Smooth muscle cell (in vitro differentiated cells): ENCODE data around the gene GDPD4. TPM values are rescaled to one million over a fixed set of nuclear protein-coding genes. Genes with fewer than 3 reads are reported as not detected.

Experiments used
- DNase-seq: peaks from one replicate; lab custom pipeline; 2025; ENCODE audit not compliant: unreplicated experiment; lab: John Stamatoyannopoulos, UW
- H2AFZ ChIP-seq: fragments of 200-600 bp; sonication (generic); 2 replicates; pipeline ENCODE4 v1.6.0; 2016; ENCODE audit warnings: antibody characterized with exemption, low read depth, mild to moderate bottlenecking
- H3F3A ChIP-seq: fragments of 200-600 bp; sonication (generic); 2 replicates; pipeline ENCODE4 v1.6.0; 2017; ENCODE audit warnings: antibody characterized with exemption, low read depth
- H3K27ac ChIP-seq: fragments of 200-600 bp; sonication (generic); 2 replicates; pipeline ENCODE4 v1.5.1; 2016; ENCODE audit warnings: low read depth, mild to moderate bottlenecking
- H3K27me3 ChIP-seq: fragments of 200-600 bp; sonication (generic); 2 replicates; pipeline ENCODE4 v1.6.1; 2016; ENCODE audit warnings: low read depth, mild to moderate bottlenecking
- H3K36me3 ChIP-seq: fragments of 200-600 bp; sonication (generic); 2 replicates; pipeline ENCODE4 v1.5.1; 2016; ENCODE audit warnings: low read depth
- H3K4me1 ChIP-seq: fragments of 200-600 bp; sonication (generic); 2 replicates; pipeline ENCODE4 v1.5.1; 2016; ENCODE audit warnings: low read depth
- H3K4me2 ChIP-seq: fragments of 200-600 bp; sonication (generic); 2 replicates; pipeline ENCODE4 v1.6.0; 2016; ENCODE audit warnings: mild to moderate bottlenecking
- H3K4me3 ChIP-seq: fragments of 200-600 bp; sonication (generic); 2 replicates; pipeline ENCODE4 v1.5.1; 2016; ENCODE audit warnings: mild to moderate bottlenecking
- H3K79me2 ChIP-seq: fragments of 200-600 bp; sonication (generic); 2 replicates; pipeline ENCODE4 v1.6.0; 2016; ENCODE audit warnings: low read depth, mild to moderate bottlenecking
- H3K9ac ChIP-seq: fragments of 200-600 bp; sonication (generic); 2 replicates; pipeline ENCODE4 v1.6.0; 2016; ENCODE audit warnings: low read depth
- H3K9me3 ChIP-seq: fragments of 200-600 bp; sonication (generic); replicated peaks from 2 replicates; pipeline ENCODE4 v1.5.1; 2016; ENCODE audit warnings: low read depth
- H4K20me1 ChIP-seq: fragments of 200-600 bp; sonication (generic); 2 replicates; pipeline ENCODE4 v1.6.0; 2016; ENCODE audit warnings: low read depth
- WGBS: methylation state at CpG from one replicate; pipeline ENCODE4 v1.1.7; 2016; ENCODE audit warnings: low lambda C conversion rate; 5-methylcytosine and 5-hydroxymethylcytosine counted together
- polyA plus RNA-seq: library from polyadenylated mRNA; unstranded; fragments of >200 nt; fragmentation: Nextera tagmentation; extraction: Ambion mirVana; gene quantifications from 2 replicates; pipeline ENCODE4 v1.2.1, GENCODE V29; 2016
- total RNA-seq: library from RNA; depleted of rRNA; stranded (reverse); fragments of >200 nt; gene quantifications from 2 replicates; pipeline ENCODE4 v1.2.3, GENCODE V29; 2014
- TF ChIP-seq, protein P1 (sequence below): fragments of 200-600 bp; sonication (generic); IDR thresholded peaks from 2 replicates; pipeline ENCODE4 v1.5.1; 2017; ENCODE audit warnings: borderline replicate concordance, mild to moderate bottlenecking, antibody characterized with exemption; ENCODE audit not compliant: insufficient read depth, poor library complexity, severe bottlenecking

GDPD4 gene
- total and polyA plus RNA-seq, 2 experiments from 2014 or later = not detected

DNA sequence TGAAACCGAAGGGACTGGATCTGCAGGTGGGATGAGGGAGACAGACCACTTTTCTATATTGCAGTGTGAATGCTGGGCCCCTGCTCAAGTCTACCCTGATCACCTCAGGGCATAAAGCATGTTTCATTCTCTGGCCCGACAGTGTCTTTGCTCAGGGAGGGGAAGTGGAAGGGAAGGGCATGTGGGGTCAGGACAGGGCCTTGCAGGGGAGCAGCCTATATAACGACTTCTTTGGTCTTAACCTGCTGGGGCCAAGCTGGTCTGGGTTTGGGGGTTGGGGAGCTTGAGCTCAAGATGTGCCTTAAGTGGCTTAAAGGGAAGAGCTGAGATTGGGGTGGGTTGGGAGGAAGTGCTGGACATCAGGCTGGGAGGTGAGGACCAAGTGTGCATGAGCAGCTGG lies 86.4 kb downstream of the GDPD4 start:
- no peaks in the 10 kb centered on the region for H3K36me3 ChIP-seq
- H3K79me2 ChIP-seq = no peaks in the 10 kb centered on the region
- TF ChIP-seq, protein P1, sequence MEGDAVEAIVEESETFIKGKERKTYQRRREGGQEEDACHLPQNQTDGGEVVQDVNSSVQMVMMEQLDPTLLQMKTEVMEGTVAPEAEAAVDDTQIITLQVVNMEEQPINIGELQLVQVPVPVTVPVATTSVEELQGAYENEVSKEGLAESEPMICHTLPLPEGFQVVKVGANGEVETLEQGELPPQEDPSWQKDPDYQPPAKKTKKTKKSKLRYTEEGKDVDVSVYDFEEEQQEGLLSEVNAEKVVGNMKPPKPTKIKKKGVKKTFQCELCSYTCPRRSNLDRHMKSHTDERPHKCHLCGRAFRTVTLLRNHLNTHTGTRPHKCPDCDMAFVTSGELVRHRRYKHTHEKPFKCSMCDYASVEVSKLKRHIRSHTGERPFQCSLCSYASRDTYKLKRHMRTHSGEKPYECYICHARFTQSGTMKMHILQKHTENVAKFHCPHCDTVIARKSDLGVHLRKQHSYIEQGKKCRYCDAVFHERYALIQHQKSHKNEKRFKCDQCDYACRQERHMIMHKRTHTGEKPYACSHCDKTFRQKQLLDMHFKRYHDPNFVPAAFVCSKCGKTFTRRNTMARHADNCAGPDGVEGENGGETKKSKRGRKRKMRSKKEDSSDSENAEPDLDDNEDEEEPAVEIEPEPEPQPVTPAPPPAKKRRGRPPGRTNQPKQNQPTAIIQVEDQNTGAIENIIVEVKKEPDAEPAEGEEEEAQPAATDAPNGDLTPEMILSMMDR = no peak
- no peak overlapping the region for H2AFZ ChIP-seq
- H3F3A ChIP-seq = no peaks in the 10 kb centered on the region
- H3K27me3 ChIP-seq = no peaks in the 10 kb centered on the region
- H3K4me2 ChIP-seq = no peak overlapping the region
- no peak for DNase-seq
- no peak overlapping the region for H3K9ac ChIP-seq
- 84% methylated on average over 3 of the region's 3 CpGs for WGBS
- H3K27ac ChIP-seq = no peak overlapping the region
- no peaks in the 10 kb centered on the region for H3K4me1 ChIP-seq
- H3K4me3 ChIP-seq = no peak overlapping the region
- no peaks in the 10 kb centered on the region for H4K20me1 ChIP-seq
- H3K9me3 ChIP-seq = no peaks in the 10 kb centered on the region

DNA sequence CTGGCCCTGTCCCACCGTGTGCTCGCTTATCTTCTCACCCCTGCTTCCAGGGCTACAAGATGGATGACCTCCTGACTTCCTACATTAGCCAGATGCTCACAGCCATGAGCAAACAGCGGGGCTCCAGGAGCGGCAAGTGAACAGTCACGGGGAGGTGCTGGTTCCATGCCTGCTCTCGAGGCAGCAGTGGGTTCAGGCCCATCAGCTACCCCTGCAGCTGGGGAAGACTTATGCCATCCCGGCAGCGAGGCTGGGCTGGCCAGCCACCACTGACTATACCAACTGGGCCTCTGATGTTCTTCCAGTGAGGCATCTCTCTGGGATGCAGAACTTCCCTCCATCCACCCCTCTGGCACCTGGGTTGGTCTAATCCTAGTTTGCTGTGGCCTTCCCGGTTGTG lies 86.9 kb downstream of the GDPD4 start:
- H3K4me3 ChIP-seq = no peak overlapping the region
- DNase-seq = no peak
- no peak overlapping the region for H3K4me2 ChIP-seq
- H2AFZ ChIP-seq = no peak overlapping the region
- no peaks in the 10 kb centered on the region for H3K36me3 ChIP-seq
- H3K4me1 ChIP-seq = no peaks in the 10 kb centered on the region
- no peaks in the 10 kb centered on the region for H3K27me3 ChIP-seq
- no peak overlapping the region for H3K27ac ChIP-seq
- WGBS = 93% methylated on average over 9 of the region's 9 CpGs
- H4K20me1 ChIP-seq = no peaks in the 10 kb centered on the region
- H3K79me2 ChIP-seq = no peaks in the 10 kb centered on the region
- no peaks in the 10 kb centered on the region for H3F3A ChIP-seq
- H3K9ac ChIP-seq = no peak overlapping the region
- TF ChIP-seq, protein P1 = no peak
- no peaks in the 10 kb centered on the region for H3K9me3 ChIP-seq

DNA sequence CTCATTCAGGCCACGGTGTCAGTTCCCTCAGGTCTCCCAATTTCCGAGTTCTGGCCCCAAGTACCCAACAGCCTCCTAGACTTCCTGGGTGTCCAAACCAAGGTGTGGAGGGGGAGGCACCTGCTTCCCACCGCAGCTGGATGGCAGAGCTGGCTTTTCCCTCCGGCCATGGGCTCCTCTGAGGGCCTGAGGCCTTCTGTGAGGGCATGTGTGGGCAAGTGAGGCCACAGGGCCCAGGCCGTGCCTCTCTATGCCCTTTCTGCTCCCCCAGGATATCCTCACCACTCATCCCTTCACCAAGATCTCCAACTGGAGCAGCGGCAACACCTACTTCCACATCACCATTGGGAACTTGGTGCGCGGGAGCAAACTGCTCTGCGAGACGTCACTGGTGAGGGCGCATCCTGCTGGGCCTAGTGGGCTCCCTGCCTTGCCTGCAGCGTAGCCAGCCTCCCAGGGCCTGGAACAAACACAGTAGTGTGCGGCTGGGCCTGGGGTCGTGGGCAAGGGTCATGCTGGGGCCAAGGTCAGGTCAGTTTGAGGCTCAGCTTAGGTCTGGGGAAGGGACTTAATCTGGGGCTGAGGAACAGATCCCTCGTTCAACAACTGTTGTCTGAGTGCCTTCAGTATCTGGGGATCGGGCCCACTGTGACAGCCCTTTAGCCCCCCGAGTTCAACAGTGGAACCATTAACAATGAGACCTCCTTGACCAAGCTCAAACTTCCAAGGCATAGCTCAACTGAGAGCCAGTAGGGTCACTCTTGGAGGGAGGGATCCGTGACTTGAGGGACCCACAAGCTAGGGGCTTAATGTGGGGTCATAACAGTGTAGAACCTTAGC lies 87.7 kb downstream of the GDPD4 start:
- H3K9me3 ChIP-seq = no peaks in the 10 kb centered on the region
- no peak overlapping the region for H3K9ac ChIP-seq
- no peak overlapping the region for H3K4me2 ChIP-seq
- no peaks in the 10 kb centered on the region for H3K79me2 ChIP-seq
- no peak overlapping the region for H3K4me3 ChIP-seq
- H2AFZ ChIP-seq = no peak overlapping the region
- no peaks in the 10 kb centered on the region for H3K4me1 ChIP-seq
- H3F3A ChIP-seq = no peaks in the 10 kb centered on the region
- TF ChIP-seq, protein P1 = no peak
- DNase-seq = no peak
- 89% methylated on average over 18 of the region's 18 CpGs for WGBS
- H3K27me3 ChIP-seq = no peaks in the 10 kb centered on the region
- H3K36me3 ChIP-seq = no peaks in the 10 kb centered on the region
- no peak overlapping the region for H3K27ac ChIP-seq
- H4K20me1 ChIP-seq = no peaks in the 10 kb centered on the region
